ENCODE data around the gene POT1. TPM values are rescaled to one million over a fixed set of nuclear protein-coding genes. Genes with fewer than 3 reads are reported as not detected.

Gene POT1
- total RNA-seq (2012; rRNA removed) (28.5 and 30.6 TPM in 2 replicates), polyA plus RNA-seq (2012; rRNA removed) (8.7 and 12.7 TPM in 2 replicates), Bru-seq, nascent RNA (percentile 66 among the genes with signal in this experiment), BruChase-seq, experiment 1, labeled RNA remaining after a 6-hour chase (percentile 49 among the genes with signal in this experiment), BruChase-seq, experiment 2, labeled RNA remaining after a 2-hour chase (percentile 58 among the genes with signal in this experiment)
- polyA plus RNA-seq (2012; cell fraction: cytosol; rRNA removed): 1.8 and 1.9 TPM in 2 replicates
- 2.0 and 25.8 TPM in 2 replicates for polyA plus RNA-seq (2012; cell fraction: nucleus; rRNA removed; ENCODE audit: low replicate concordance)
- long read RNA-seq, full-length matches to known transcripts: 2 of 4 reads
- long read RNA-seq, partial matches to known transcripts: 0 of 4 reads
- long read RNA-seq, other reads (novel, unspliced or antisense): 2 of 4 reads

GRCh38 chr7:124929467-124930172, at the start of gene POT1:
Gene POT1, minus strand, starts transcription at chr7:124929825. Its CDS starts 32,652 bp downstream, at chr7:124897173.
- POLR2A ChIA-PET (ENCODE audit: unreplicated experiment): interaction anchor here (0.6 to 0.7 kb wide), 2 partner anchors 9 to 119 kb away, joined by 3 read pairs; no protein-coding TSS in a partner anchor
- TF ChIP-seq, protein P1, sequence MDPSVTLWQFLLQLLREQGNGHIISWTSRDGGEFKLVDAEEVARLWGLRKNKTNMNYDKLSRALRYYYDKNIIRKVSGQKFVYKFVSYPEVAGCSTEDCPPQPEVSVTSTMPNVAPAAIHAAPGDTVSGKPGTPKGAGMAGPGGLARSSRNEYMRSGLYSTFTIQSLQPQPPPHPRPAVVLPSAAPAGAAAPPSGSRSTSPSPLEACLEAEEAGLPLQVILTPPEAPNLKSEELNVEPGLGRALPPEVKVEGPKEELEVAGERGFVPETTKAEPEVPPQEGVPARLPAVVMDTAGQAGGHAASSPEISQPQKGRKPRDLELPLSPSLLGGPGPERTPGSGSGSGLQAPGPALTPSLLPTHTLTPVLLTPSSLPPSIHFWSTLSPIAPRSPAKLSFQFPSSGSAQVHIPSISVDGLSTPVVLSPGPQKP (IDR thresholded peaks at IDR 0.05; ENCODE audit: borderline replicate concordance, low read depth, low read length): no peak
- no peak for TF ChIP-seq SMC3 (IDR thresholded peaks at IDR 0.05; ENCODE audit: low read depth, low read length)
- no peak for TF ChIP-seq FOS (IDR thresholded peaks at IDR 0.05; ENCODE audit: low read depth, low read length)
- no peak for TF ChIP-seq NFE2L2 (IDR thresholded peaks at IDR 0.05; ENCODE audit: low read depth, low read length)
- peak; percentile 56; the same call in 1 of the 2 replicates for TF ChIP-seq MXI1 (IDR thresholded peaks at IDR 0.05; ENCODE audit: borderline replicate concordance, low read depth, low read length)
- TF ChIP-seq RCOR1 (IDR thresholded peaks at IDR 0.05; ENCODE audit: insufficient replicate concordance, low read length): no peak
- peak; percentile 77 for TF ChIP-seq CEBPB (IDR thresholded peaks at IDR 0.05; ENCODE audit: low read depth, low read length)
- no peak for TF ChIP-seq RAD21 (IDR thresholded peaks at IDR 0.05; ENCODE audit: low read length)
- TF ChIP-seq CTCF (conservative IDR thresholded peaks at IDR 0.05; ENCODE audit: low read depth, low read length): no peak
- no peak for TF ChIP-seq CHD1 (IDR thresholded peaks at IDR 0.05; ENCODE audit: low read depth, low read length)
- TF ChIP-seq MAZ (IDR thresholded peaks at IDR 0.05; ENCODE audit: borderline replicate concordance, low read depth, low read length): peak; percentile 68; the same call in 1 of the 2 replicates

More at GRCh38 chr7:124929467-124930172, at the start of gene POT1:
- Histone ChIP-seq H3K27me3 (ENCODE audit: control insufficient read depth, insufficient read depth, low read length) (no peaks in the 10 kb centered on the region), H3K4me3 (ENCODE audit: insufficient read depth, low read depth, low read length) (peak within 1 kb of the TSS; percentile 79), H4K8ac (ENCODE audit: low read depth in 2 of 2, low read length in 2 of 2) (peak within 1 kb of the TSS; percentile 93 to 97), H3K9ac (ENCODE audit: low read depth, low read length) (peak within 1 kb of the TSS; percentile 86), H3K18ac (ENCODE audit: low read depth, low read length) (peak within 1 kb of the TSS; percentile 12; the same call in 1 of the 2 replicates), H3K36me3 (ENCODE audit: control insufficient read depth, insufficient read depth, low read length) (no peaks in the 10 kb centered on the region), H2BK15ac (ENCODE audit: low read depth, low read length) (0 out of 3 replicates have a peak within 1 kb of the TSS, but pooled peaks have one; percentile 17), H3K27ac (ENCODE audit: insufficient read depth, low read length) (peak within 1 kb of the TSS; percentile 56), H3K9me3 (ENCODE audit: control insufficient read depth, insufficient read depth, low read length) (no peaks in the 10 kb centered on the region), H3K4me1 (ENCODE audit: control insufficient read depth, insufficient read depth, low read length) (no peaks in the 10 kb centered on the region), H3K56ac (ENCODE audit: extremely low read depth, insufficient read depth, low read length) (peak within 1 kb of the TSS; percentile 91), H3K79me1 (ENCODE audit: low read depth in 1 of 2, low read length in 2 of 2) (peaks cover 14 to 16% of the 10 kb centered on the region in 2 experiments), H2AFZ (replicated peaks; ENCODE audit: low read length, poor library complexity) (peak within 1 kb of the TSS; percentile 90), H2BK120ac (ENCODE audit: low read depth, low read length) (peak within 1 kb of the TSS; percentile 81), H3K9me1 (ENCODE audit: insufficient read depth, low read length) (no peaks in the 10 kb centered on the region), H3K4me2 (ENCODE audit: low read depth, low read length) (peak within 1 kb of the TSS; percentile 79), H2AK9ac (replicated peaks; ENCODE audit: low read depth, low read length, poor library complexity) (no peak within 1 kb of the TSS), H4K5ac (ENCODE audit: low read depth, low read length) (peak within 1 kb of the TSS; percentile 66), H2AK5ac (ENCODE audit: low read depth, low read length) (no peak within 1 kb of the TSS), H2BK5ac (ENCODE audit: low read depth, low read length, poor library complexity, severe bottlenecking) (peak within 1 kb of the TSS; percentile 46), H3K14ac (replicated peaks; ENCODE audit: low read depth, low read length) (peak within 1 kb of the TSS; percentile 87), H4K91ac (ENCODE audit: insufficient read depth, low read depth, low read length) (peak within 1 kb of the TSS; percentile 76), H4K20me1 (ENCODE audit: insufficient read depth, low read length) (no peaks in the 10 kb centered on the region), H2BK20ac (ENCODE audit: low read depth, low read length) (0 out of 2 replicates have a peak within 1 kb of the TSS, but pooled peaks have one; percentile 43), H3K4ac (ENCODE audit: low read depth, low read length) (peak within 1 kb of the TSS; percentile 68), H3K23ac (ENCODE audit: low read depth, low read length) (peak within 1 kb of the TSS; percentile 85; the same call in 1 of the 2 replicates)
- WGBS, 2 experiments (ENCODE audit: extremely low coverage in 2 of 2, insufficient read length in 1 of 2): 0% methylated on average over 14 of the region's 45 CpGs; no CpG with 5 or more reads in 1 of the 2 experiments
- intact Hi-C loops (cut with micrococcal nuclease): loop anchor here (1.0 to 5.0 kb wide), 2 partner anchors 63 to 132 kb away; no protein-coding TSS in a partner anchor
- CTCF ChIA-PET: interaction anchor here (0.9 kb wide), 1 partner anchor 130 kb away, joined by 3 read pairs; no protein-coding TSS in a partner anchor
- BruUV-seq (replicated peaks): no TSS peak
- DNase-seq: peak; percentile 100
- in situ Hi-C loops (cut with MboI; ENCODE audit: low sequenced_read_pairs): no loop called here
- dilution Hi-C loops (cut with HindIII; ENCODE audit: low sequenced_read_pairs, unreplicated experiment): no loop called here
- ATAC-seq (ENCODE audit: low read depth): peak; percentile 100

Data from IMR-90 (cell line).